HUES6 (cell line): ENCODE measurements around the gene KSR2.

Source experiments
- H3K27ac ChIP-seq: 2 replicates; pipeline ENCODE4 v1.7.0; 2013; ENCODE audit warnings: low read depth, mild to moderate bottlenecking, low read length, inconsistent platforms
- H3K27me3 ChIP-seq: 2 replicates; pipeline ENCODE4 v1.6.1; 2013; ENCODE audit warnings: low read length; ENCODE audit not compliant: control insufficient read depth, insufficient read depth
- H3K36me3 ChIP-seq: 2 replicates; pipeline ENCODE4 v1.6.1; 2013; ENCODE audit warnings: low read length; ENCODE audit not compliant: control insufficient read depth, insufficient read depth
- H3K4me1 ChIP-seq: 2 replicates; pipeline ENCODE4 v1.6.1; 2013; ENCODE audit warnings: low read length; ENCODE audit not compliant: control insufficient read depth, insufficient read depth
- H3K4me3 ChIP-seq: 2 replicates; pipeline ENCODE4 v1.5.1; 2013; ENCODE audit warnings: low read depth, low read length
- H3K9ac ChIP-seq: one replicate; pipeline ENCODE4 v1.6.1; 2013; ENCODE audit warnings: mild to moderate bottlenecking, low read length
- H3K9me3 ChIP-seq: 2 replicates; pipeline ENCODE4 v1.6.1; 2013; ENCODE audit warnings: low read depth, low read length; ENCODE audit not compliant: control insufficient read depth, insufficient read depth

Gene KSR2

GRCh38 chr12:117421068-117421752 lies 547.6 kb downstream of the KSR2 start:
- Histone ChIP-seq H3K36me3 (no peaks in the 10 kb centered on the region), H3K9ac (no peak overlapping the region), H3K9me3 (no peaks in the 10 kb centered on the region), H3K4me3 (no peak overlapping the region), H3K27ac (no peak overlapping the region), H3K4me1 (no peaks in the 10 kb centered on the region), H3K27me3 (no peaks in the 10 kb centered on the region; the same call in 1 of the 2 replicates)

GRCh38 chr12:117417004-117417403 lies 551.8 kb downstream of the KSR2 start:
- H3K27me3 ChIP-seq, result no peaks in the 10 kb centered on the region; the same call in 1 of the 2 replicates
- H3K36me3 ChIP-seq, result no peaks in the 10 kb centered on the region
- H3K4me1 ChIP-seq, result no peaks in the 10 kb centered on the region
- H3K9me3 ChIP-seq, result no peaks in the 10 kb centered on the region
- no peak overlapping the region for H3K27ac ChIP-seq
- H3K4me3 ChIP-seq, result no peak overlapping the region
- H3K9ac ChIP-seq, result no peak overlapping the region

GRCh38 chr12:117412465-117413188 lies 556.2 kb downstream of the KSR2 start:
- no peaks in the 10 kb centered on the region for H3K9me3 ChIP-seq
- peaks cover 11% of the 10 kb centered on the region for H3K4me1 ChIP-seq

GRCh38 chr12:117409286-117409685 lies 559.5 kb downstream of the KSR2 start:
- no peaks in the 10 kb centered on the region for H3K27me3 ChIP-seq
- peaks cover 12% of the 10 kb centered on the region for H3K4me1 ChIP-seq
- H3K36me3 ChIP-seq, result no peaks in the 10 kb centered on the region
- H3K9me3 ChIP-seq, result peaks cover under 1% of the 10 kb centered on the region; the same call in 1 of the 2 replicates
- H3K9ac ChIP-seq, result no peak overlapping the region
- no peak overlapping the region for H3K4me3 ChIP-seq
- no peak overlapping the region for H3K27ac ChIP-seq

More at GRCh38 chr12:117412465-117413188, 556.2 kb downstream of the KSR2 start:
- Histone ChIP-seq H3K9ac (no peak overlapping the region), H3K4me3 (no peak overlapping the region), H3K36me3 (no peaks in the 10 kb centered on the region), H3K27me3 (no peaks in the 10 kb centered on the region), H3K27ac (no peak overlapping the region)

- no peak overlapping the region for H3K9ac ChIP-seq
- no peaks in the 10 kb centered on the region for H3K36me3 ChIP-seq
- H3K4me1 ChIP-seq, result peaks cover 12% of the 10 kb centered on the region
- no peak overlapping the region for H3K27ac ChIP-seq
- H3K9me3 ChIP-seq, result peaks cover 9% of the 10 kb centered on the region
- H3K4me3 ChIP-seq, result no peak overlapping the region
- H3K27me3 ChIP-seq, result no peaks in the 10 kb centered on the region
Measured at GRCh38 chr12:117408161-117408791, 560.5 kb downstream of the KSR2 start.

- H3K4me1 ChIP-seq, result peaks cover 12% of the 10 kb centered on the region
- peaks cover 9% of the 10 kb centered on the region for H3K9me3 ChIP-seq
- H3K36me3 ChIP-seq, result no peaks in the 10 kb centered on the region
- no peak overlapping the region for H3K9ac ChIP-seq
- no peak overlapping the region for H3K4me3 ChIP-seq
- no peak overlapping the region for H3K27ac ChIP-seq
- H3K27me3 ChIP-seq, result no peaks in the 10 kb centered on the region
Measured at GRCh38 chr12:117404940-117405339, 563.9 kb downstream of the KSR2 start.

GRCh38 chr12:117404203-117404853 lies 564.5 kb downstream of the KSR2 start:
- no peak overlapping the region for H3K9ac ChIP-seq
- no peaks in the 10 kb centered on the region for H3K36me3 ChIP-seq
- H3K4me3 ChIP-seq, result no peak overlapping the region
- peaks cover 9% of the 10 kb centered on the region for H3K9me3 ChIP-seq
- no peak overlapping the region for H3K27ac ChIP-seq
- no peaks in the 10 kb centered on the region for H3K27me3 ChIP-seq
- peaks cover 12% of the 10 kb centered on the region for H3K4me1 ChIP-seq

- no peak overlapping the region for H3K27ac ChIP-seq
- no peaks in the 10 kb centered on the region for H3K36me3 ChIP-seq
- no peak overlapping the region for H3K4me3 ChIP-seq
- H3K9ac ChIP-seq, result no peak overlapping the region
- H3K27me3 ChIP-seq, result no peaks in the 10 kb centered on the region
- peaks cover 9% of the 10 kb centered on the region for H3K9me3 ChIP-seq
- peaks cover 11% of the 10 kb centered on the region for H3K4me1 ChIP-seq
Measured at GRCh38 chr12:117403586-117404139, 565.1 kb downstream of the KSR2 start.
